ENCODE data around the gene RARS1. TPM values are rescaled to one million over a fixed set of nuclear protein-coding genes. Genes with fewer than 3 reads are reported as not detected.

The RARS1 gene
- total RNA-seq, 1 experiment from 2014 or later: 137 TPM

- no peak for DNase-seq
- Mint-ChIP-seq H3K4me3 (ENCODE audit: low read depth, unreplicated experiment) (no peak overlapping the region), H3K27ac (ENCODE audit: unreplicated experiment) (no peak overlapping the region), H3K36me3 (ENCODE audit: insufficient read depth, unreplicated experiment) (no peaks in the 10 kb centered on the region), H3K27me3 (ENCODE audit: unreplicated experiment) (peaks cover 27% of the 10 kb centered on the region), H3K9me3 (ENCODE audit: low read depth, unreplicated experiment) (no peaks in the 10 kb centered on the region), H3K4me1 (ENCODE audit: low read depth, unreplicated experiment) (no peaks in the 10 kb centered on the region)
- no TSS peak for BruUV-seq (replicated peaks)
- CTCF ChIA-PET: interaction anchor here (0.5 kb wide), 1 partner anchor 24 kb away, joined by 3 read pairs; no protein-coding TSS in a partner anchor
- intact Hi-C loops (cut with micrococcal nuclease; ENCODE audit: unreplicated experiment): no loop called here
- TF ChIP-seq CTCF (IDR thresholded peaks at IDR 0.05; ENCODE audit: unreplicated experiment): no peak
Measured at GRCh38 chr5:168537176-168537575, 50.9 kb downstream of the RARS1 start.

GRCh38 chr5:168549554-168549953 is 63.3 kb downstream of the RARS1 start:
- Mint-ChIP-seq H3K4me1 (ENCODE audit: low read depth, unreplicated experiment) (no peaks in the 10 kb centered on the region), H3K9me3 (ENCODE audit: low read depth, unreplicated experiment) (no peaks in the 10 kb centered on the region), H3K36me3 (ENCODE audit: insufficient read depth, unreplicated experiment) (peaks cover 10% of the 10 kb centered on the region), H3K27ac (ENCODE audit: unreplicated experiment) (no peak overlapping the region), H3K4me3 (ENCODE audit: low read depth, unreplicated experiment) (no peak overlapping the region), H3K27me3 (ENCODE audit: unreplicated experiment) (no peaks in the 10 kb centered on the region)
- BruUV-seq (replicated peaks): no TSS peak
- no peak for TF ChIP-seq CTCF (IDR thresholded peaks at IDR 0.05; ENCODE audit: unreplicated experiment)
- no peak for DNase-seq
- CTCF ChIA-PET: interaction anchor here (0.6 kb wide), 1 partner anchor 773 kb away, joined by 3 read pairs; no protein-coding TSS in a partner anchor
- intact Hi-C loops (cut with micrococcal nuclease; ENCODE audit: unreplicated experiment): no loop called here

GRCh38 chr5:168550656-168551055 is 64.4 kb downstream of the RARS1 start:
- intact Hi-C loops (cut with micrococcal nuclease; ENCODE audit: unreplicated experiment): no loop called here
- Mint-ChIP-seq H3K4me3 (ENCODE audit: low read depth, unreplicated experiment) (no peak overlapping the region), H3K9me3 (ENCODE audit: low read depth, unreplicated experiment) (no peaks in the 10 kb centered on the region), H3K4me1 (ENCODE audit: low read depth, unreplicated experiment) (no peaks in the 10 kb centered on the region), H3K27me3 (ENCODE audit: unreplicated experiment) (no peaks in the 10 kb centered on the region), H3K27ac (ENCODE audit: unreplicated experiment) (no peak overlapping the region), H3K36me3 (ENCODE audit: insufficient read depth, unreplicated experiment) (peaks cover 10% of the 10 kb centered on the region)
- no TSS peak for BruUV-seq (replicated peaks)
- no peak for DNase-seq
- TF ChIP-seq CTCF (IDR thresholded peaks at IDR 0.05; ENCODE audit: unreplicated experiment): no peak
- CTCF ChIA-PET: no interaction called here

- DNase-seq: no peak
- no peaks in the 10 kb centered on the region for H3K27me3 Mint-ChIP-seq (ENCODE audit: unreplicated experiment)
- H3K4me3 Mint-ChIP-seq (ENCODE audit: low read depth, unreplicated experiment): no peak overlapping the region
- no peak overlapping the region for H3K27ac Mint-ChIP-seq (ENCODE audit: unreplicated experiment)
- TF ChIP-seq CTCF (IDR thresholded peaks at IDR 0.05; ENCODE audit: unreplicated experiment): no peak
- H3K9me3 Mint-ChIP-seq (ENCODE audit: low read depth, unreplicated experiment): no peaks in the 10 kb centered on the region
- no TSS peak for BruUV-seq (replicated peaks)
- peaks cover 22% of the 10 kb centered on the region for H3K36me3 Mint-ChIP-seq (ENCODE audit: insufficient read depth, unreplicated experiment)
- no peaks in the 10 kb centered on the region for H3K4me1 Mint-ChIP-seq (ENCODE audit: low read depth, unreplicated experiment)
- intact Hi-C loops (cut with micrococcal nuclease; ENCODE audit: unreplicated experiment): no loop called here
- CTCF ChIA-PET: no interaction called here
Measured at GRCh38 chr5:168552146-168552545, 65.9 kb downstream of the RARS1 start.

All from Calu3 (cell line).